Type B pancreatic cell (in vitro differentiated cells): ENCODE data around the gene PLEKHA6. TPM values are rescaled to one million over a fixed set of nuclear protein-coding genes. Genes with fewer than 3 reads are reported as not detected.

Source experiments
- DNase-seq: peaks from one replicate; pipeline ENCODE4 v3.0.0; 2021; ENCODE audit warnings: mixed read lengths; ENCODE audit not compliant: unreplicated experiment; ENCODE audit errors: extremely low spot score
- H3K27ac Mint-ChIP-seq: 2 replicates; pipeline ENCODE4 v1.8.0; 2021; ENCODE audit warnings: mild to moderate bottlenecking, mixed read lengths
- H3K27me3 Mint-ChIP-seq: 2 replicates; pipeline ENCODE4 v1.8.0; 2021; ENCODE audit warnings: mixed read lengths
- H3K36me3 Mint-ChIP-seq: 2 replicates; pipeline ENCODE4 v1.8.0; 2021; ENCODE audit warnings: mixed read lengths
- H3K4me1 Mint-ChIP-seq: one replicate; pipeline ENCODE4 v1.8.0; 2021; ENCODE audit warnings: mixed read lengths; ENCODE audit not compliant: unreplicated experiment
- H3K4me3 Mint-ChIP-seq: 2 replicates; pipeline ENCODE4 v1.8.0; 2021; ENCODE audit warnings: mild to moderate bottlenecking, mixed read lengths
- H3K9me3 Mint-ChIP-seq: 2 replicates; pipeline ENCODE4 v1.8.0; 2021; ENCODE audit warnings: mixed read lengths
- total RNA-seq: library from RNA; stranded (reverse); gene quantifications from 2 replicates; pipeline ENCODE4 v1.2.1, GENCODE V29; 2021; ENCODE audit warnings: low replicate concordance
- TF ChIP-seq, protein P1 (sequence below): fragments of 200-600 bp; sonication (generic); conservative IDR thresholded peaks from 2 replicates; pipeline ENCODE4 v1.5.0; 2021; ENCODE audit warnings: antibody characterized with exemption, mild to moderate bottlenecking

Gene PLEKHA6
- total RNA-seq, 1 donor from 2014 or later = 37.8 TPM

DNA sequence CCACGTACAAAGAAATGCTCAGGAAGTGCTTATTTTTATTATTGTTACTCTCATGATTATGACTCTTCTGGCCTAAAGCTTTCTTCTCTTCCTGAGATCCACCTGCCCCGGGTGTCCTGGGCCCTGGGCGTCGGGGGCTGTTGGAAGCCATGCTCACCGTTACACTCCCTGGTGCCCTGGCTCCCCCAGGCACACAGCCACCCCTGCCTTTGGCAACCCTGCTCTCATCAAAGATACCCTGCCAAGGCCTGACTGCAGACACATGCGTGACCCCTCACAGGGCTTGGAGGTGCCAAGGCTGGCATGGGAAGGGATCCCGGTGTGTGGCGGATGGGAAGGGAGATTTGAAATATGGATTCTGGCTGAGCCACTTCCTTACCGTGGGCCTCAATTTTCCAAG, 160.2 kb downstream of the PLEKHA6 start:
- peaks cover 36% of the 10 kb centered on the region for H3K27me3 Mint-ChIP-seq
- peaks cover 2% of the 10 kb centered on the region for H3K4me1 Mint-ChIP-seq
- no peak overlapping the region for H3K27ac Mint-ChIP-seq
- no peak for DNase-seq
- no peaks in the 10 kb centered on the region for H3K36me3 Mint-ChIP-seq
- no peaks in the 10 kb centered on the region for H3K9me3 Mint-ChIP-seq
- TF ChIP-seq, protein P1, sequence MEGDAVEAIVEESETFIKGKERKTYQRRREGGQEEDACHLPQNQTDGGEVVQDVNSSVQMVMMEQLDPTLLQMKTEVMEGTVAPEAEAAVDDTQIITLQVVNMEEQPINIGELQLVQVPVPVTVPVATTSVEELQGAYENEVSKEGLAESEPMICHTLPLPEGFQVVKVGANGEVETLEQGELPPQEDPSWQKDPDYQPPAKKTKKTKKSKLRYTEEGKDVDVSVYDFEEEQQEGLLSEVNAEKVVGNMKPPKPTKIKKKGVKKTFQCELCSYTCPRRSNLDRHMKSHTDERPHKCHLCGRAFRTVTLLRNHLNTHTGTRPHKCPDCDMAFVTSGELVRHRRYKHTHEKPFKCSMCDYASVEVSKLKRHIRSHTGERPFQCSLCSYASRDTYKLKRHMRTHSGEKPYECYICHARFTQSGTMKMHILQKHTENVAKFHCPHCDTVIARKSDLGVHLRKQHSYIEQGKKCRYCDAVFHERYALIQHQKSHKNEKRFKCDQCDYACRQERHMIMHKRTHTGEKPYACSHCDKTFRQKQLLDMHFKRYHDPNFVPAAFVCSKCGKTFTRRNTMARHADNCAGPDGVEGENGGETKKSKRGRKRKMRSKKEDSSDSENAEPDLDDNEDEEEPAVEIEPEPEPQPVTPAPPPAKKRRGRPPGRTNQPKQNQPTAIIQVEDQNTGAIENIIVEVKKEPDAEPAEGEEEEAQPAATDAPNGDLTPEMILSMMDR = no peak
- no peak overlapping the region for H3K4me3 Mint-ChIP-seq

DNA sequence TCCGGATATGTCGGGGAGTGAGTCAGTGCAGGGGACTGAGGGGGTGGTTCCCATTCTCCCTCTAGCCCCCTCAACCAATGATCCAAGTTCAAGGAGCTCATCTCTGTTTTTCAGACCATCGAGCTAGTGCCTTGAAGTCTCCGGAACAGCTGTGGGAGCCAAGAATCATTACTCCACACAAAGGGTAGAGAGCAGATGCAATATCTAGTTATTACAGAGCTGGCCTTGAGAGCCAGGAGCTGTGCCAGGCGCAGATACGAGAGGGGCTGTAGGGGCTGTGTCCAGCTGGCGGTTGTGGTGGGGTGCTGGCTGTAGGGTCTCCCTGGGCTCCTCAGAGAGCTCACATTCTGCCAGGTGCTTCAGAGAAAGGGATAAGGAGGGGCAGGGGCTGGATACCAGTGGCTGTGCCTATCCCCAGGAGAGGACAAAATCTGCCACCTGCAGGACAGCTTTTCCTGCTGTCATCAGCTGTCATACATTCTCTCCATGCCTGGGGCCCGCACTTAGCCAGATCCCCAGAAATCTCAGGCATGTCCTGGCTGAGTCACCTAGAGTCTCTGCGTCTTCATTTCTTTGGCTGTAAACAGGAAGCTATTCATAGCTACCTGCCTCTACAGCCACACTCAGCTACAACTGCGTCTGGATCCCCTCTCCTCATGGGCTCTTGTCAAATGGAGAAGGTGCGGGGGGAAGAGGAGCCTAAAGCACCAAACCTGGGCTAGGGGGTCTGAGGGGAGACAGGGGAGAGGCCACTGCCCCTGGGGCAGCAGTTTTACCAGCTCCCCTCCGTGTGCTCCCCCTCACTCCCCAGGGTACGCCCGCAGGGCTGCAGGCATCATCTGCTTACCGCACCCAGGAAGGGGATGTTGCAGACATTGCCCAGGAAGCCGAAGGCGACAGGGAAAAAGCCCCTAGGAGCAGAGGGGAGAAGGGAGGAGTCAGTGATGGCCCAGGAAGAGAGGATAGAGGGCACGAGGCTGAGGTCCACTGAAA, 161.1 kb downstream of the PLEKHA6 start:
- Mint-ChIP-seq H3K36me3 (no peaks in the 10 kb centered on the region), H3K4me1 (peaks cover 8% of the 10 kb centered on the region), H3K27me3 (peaks cover 36% of the 10 kb centered on the region), H3K9me3 (no peaks in the 10 kb centered on the region), H3K4me3 (no peak overlapping the region), H3K27ac (peak overlapping the region; percentile 68)
- TF ChIP-seq, protein P1 = no peak
- no peak for DNase-seq

DNA sequence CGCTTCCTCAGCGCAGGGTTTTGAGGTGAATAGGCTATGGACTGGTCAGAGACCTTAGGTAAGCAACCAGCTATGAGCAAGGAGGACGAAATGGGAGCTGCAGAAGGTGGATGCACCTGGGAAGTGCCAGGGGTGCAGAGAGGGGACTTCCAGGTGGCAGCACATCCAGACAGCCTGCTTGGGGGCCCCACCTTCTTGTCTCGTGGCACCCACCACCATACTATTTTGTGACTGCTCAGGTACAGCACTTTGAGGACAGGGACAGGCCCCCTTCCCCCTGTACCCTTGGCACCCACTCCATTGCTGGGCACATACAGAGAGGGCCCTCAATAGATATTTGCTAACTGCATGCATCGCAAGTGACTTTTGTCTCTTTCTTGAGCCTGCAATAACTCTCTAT, 162.7 kb downstream of the PLEKHA6 start:
- H3K27ac Mint-ChIP-seq = no peak overlapping the region
- H3K9me3 Mint-ChIP-seq = no peaks in the 10 kb centered on the region
- peaks cover 8% of the 10 kb centered on the region for H3K4me1 Mint-ChIP-seq
- no peak for DNase-seq
- TF ChIP-seq, protein P1 = no peak
- no peaks in the 10 kb centered on the region for H3K36me3 Mint-ChIP-seq
- no peak overlapping the region for H3K4me3 Mint-ChIP-seq
- H3K27me3 Mint-ChIP-seq = peaks cover 38% of the 10 kb centered on the region

DNA sequence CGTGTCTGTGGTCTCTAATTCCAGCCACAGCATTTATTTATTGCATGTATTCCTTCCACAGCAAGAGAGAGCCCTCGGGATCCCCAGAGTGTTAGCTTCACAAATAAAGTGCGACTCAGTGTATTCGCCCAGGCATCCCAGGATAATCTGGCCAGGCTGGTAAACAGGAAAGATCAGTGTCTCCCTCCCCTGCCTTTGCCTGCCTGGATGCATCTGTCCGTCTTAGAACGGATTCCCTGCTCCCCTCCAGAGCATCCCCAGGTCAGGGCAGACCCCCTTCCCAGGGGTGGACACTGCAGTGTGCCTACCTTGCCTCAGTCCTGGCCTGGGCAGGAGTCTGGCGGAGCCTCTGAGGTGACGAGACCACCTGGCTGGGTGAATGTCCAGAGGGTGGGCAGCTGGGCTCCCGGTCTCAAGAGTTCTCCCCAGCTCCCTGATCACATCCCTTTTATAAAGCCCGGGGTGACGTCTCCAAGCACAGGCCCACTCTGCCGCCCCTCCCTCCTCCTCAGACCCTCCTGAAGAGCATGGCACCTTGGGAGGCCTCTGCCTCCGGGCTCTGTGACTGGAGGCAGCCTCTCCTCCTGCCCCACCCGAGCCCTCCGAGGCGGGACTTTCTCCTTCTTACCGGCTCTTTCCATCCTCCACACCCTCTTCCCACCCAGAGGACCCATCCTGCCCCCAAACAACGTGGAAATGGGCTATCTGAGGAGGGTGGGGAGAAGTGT, 163.5 kb downstream of the PLEKHA6 start, which contains the start of gene KISS1:
TSS of gene KISS1 (minus strand) at position 424 of the 728 bp plus-strand sequence. CDS start 3,615 bp downstream, outside the sequence.
- Mint-ChIP-seq H3K36me3 (no peaks in the 10 kb centered on the region), H3K4me3 (no peak within 1 kb of the TSS), H3K27ac (peak within 1 kb of the TSS; percentile 26), H3K4me1 (peaks cover 11% of the 10 kb centered on the region), H3K27me3 (peaks cover 42% of the 10 kb centered on the region), H3K9me3 (no peaks in the 10 kb centered on the region)
- TF ChIP-seq, protein P1 = no peak
- DNase-seq = no peak

DNA sequence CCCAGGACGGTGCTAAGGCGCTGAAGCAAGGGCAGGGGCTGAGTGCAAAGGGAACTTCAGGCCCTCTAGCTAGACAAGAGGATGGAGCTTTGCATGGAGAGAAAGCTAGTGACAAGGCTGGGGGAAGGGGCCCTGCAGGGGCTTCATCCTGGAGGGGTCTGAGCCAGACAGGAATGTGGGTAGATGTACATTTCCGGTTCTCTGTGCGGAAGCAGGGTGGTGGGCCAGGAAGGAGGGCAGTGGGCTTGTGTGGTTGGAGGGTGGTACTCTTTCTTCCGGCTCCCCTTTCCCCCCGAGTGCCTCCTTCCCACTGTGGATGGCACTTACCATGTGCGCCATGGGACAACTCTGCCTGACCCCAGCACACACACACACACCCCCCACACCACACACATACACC, 165.0 kb downstream of the PLEKHA6 start:
- H3K27ac Mint-ChIP-seq = no peak overlapping the region
- H3K4me1 Mint-ChIP-seq = peaks cover 20% of the 10 kb centered on the region
- peaks cover 51% of the 10 kb centered on the region for H3K27me3 Mint-ChIP-seq
- TF ChIP-seq, protein P1 = no peak
- H3K4me3 Mint-ChIP-seq = no peak overlapping the region
- H3K9me3 Mint-ChIP-seq = no peaks in the 10 kb centered on the region
- DNase-seq = no peak
- H3K36me3 Mint-ChIP-seq = no peaks in the 10 kb centered on the region
